Activated CD8-positive, alpha-beta T cell treated with anti-CD3 and anti-CD28 coated beads for 36 hours (primary cell): ENCODE measurements around the gene ISCU. TPM values are rescaled to one million over a fixed set of nuclear protein-coding genes. Genes with fewer than 3 reads are reported as not detected.

ENCODE experiments used
- ATAC-seq: fragments of 200-7000 bp; cut with Tn5 transposase; one replicate; pipeline ENCODE4 v1.10.0; 2021; ENCODE audit warnings: mild to moderate bottlenecking, moderate library complexity
- CTCF ChIA-PET: fragments of 350-600 bp; sonication (Branson Sonifier 250); formaldehyde crosslinking; loops from one replicate; lab custom pipeline; 2021; ENCODE audit warnings: antibody characterized with exemption; lab: Charles Lee
- POLR2A ChIA-PET: fragments of 350-600 bp; sonication (Branson Sonifier 250); formaldehyde crosslinking; loops from one replicate; lab custom pipeline; 2021; ENCODE audit warnings: antibody characterized with exemption; lab: Charles Lee
- DNase-seq: peaks from one replicate; pipeline ENCODE4 v3.0.0-alpha.2; 2020
- H3K27ac Mint-ChIP-seq: one replicate; pipeline ENCODE4 v1.8.0; 2021; ENCODE audit warnings: mild to moderate bottlenecking, mixed read lengths
- H3K27me3 Mint-ChIP-seq: one replicate; pipeline ENCODE4 v1.8.0; 2021; ENCODE audit warnings: mixed read lengths
- H3K36me3 Mint-ChIP-seq: one replicate; pipeline ENCODE4 v1.8.0; 2021; ENCODE audit warnings: low read depth, mixed read lengths
- H3K4me1 Mint-ChIP-seq: one replicate; pipeline ENCODE4 v1.8.0; 2021; ENCODE audit warnings: low read depth, mixed read lengths
- H3K4me3 Mint-ChIP-seq: one replicate; pipeline ENCODE4 v1.8.0; 2021; ENCODE audit warnings: mild to moderate bottlenecking, moderate library complexity, mixed read lengths
- H3K9me3 Mint-ChIP-seq: one replicate; pipeline ENCODE4 v1.8.0; 2021; ENCODE audit warnings: mixed read lengths
- intact Hi-C: fragments of 100-400 bp; cut with micrococcal nuclease; formaldehyde crosslinking; loops from one replicate; pipeline ENCODE4 v1.10.0; 2022
- total RNA-seq, 2 experiments: library from RNA; stranded (reverse); gene quantifications; one replicate each; pipeline ENCODE4 v1.2.3, GENCODE V29; 2021
- TF ChIP-seq, protein P1 (sequence below): fragments of 200-600 bp; IDR thresholded peaks from one replicate; pipeline ENCODE4 v1.8.0; 2022; ENCODE audit warnings: antibody characterized with exemption, mild to moderate bottlenecking

ISCU gene
- total RNA-seq, 2 experiments from 2014 or later: 69.4 to 70.5 TPM

DNA sequence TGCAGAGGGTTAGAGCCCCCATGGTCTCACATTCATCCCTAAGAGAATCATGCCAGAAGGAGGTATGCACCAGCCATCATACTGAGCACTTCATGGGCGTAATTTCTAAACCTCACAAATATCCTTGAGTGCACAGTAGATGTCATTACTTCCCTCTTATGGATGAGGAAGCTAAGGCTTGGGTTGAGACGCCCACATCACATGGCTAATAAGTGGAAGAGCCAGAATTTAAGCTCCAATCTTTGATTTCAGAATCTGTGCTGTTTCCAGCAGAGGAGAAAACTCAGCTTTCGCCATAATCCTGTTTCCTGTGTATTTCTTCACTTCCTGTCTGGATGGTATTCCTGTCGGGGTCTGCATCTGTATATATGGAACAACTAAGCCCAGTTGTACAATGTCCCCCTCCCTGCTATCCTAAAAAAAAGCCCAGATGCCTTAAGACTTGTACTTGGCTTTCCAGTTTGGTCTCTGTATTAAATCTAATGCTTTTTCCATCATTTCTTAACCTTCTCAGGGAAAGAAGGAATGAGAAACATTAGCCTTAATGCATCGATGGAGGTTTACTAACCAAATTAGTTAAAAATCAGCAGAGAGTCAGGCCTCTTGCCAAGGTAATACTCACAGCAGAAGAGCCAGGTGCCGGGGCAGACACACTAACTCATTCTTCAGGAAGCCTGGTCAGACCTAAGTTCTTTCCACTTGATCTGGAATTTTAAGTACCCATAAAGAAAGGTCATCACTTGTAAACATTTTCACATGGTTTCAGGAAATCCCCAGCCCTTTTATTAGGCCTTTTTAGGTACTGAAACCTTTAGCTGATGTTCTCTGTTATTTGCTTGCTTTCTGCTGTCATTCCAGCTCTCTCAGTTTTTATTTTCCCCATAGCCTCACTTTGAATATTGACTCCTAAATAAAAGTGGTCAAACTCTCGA is 5.3 kb downstream of the ISCU start:
- intact Hi-C loops: loop anchor here (2.0 to 10.0 kb wide), 2 partner anchors 49 to 387 kb away; no protein-coding TSS in a partner anchor
- TF ChIP-seq, protein P1, sequence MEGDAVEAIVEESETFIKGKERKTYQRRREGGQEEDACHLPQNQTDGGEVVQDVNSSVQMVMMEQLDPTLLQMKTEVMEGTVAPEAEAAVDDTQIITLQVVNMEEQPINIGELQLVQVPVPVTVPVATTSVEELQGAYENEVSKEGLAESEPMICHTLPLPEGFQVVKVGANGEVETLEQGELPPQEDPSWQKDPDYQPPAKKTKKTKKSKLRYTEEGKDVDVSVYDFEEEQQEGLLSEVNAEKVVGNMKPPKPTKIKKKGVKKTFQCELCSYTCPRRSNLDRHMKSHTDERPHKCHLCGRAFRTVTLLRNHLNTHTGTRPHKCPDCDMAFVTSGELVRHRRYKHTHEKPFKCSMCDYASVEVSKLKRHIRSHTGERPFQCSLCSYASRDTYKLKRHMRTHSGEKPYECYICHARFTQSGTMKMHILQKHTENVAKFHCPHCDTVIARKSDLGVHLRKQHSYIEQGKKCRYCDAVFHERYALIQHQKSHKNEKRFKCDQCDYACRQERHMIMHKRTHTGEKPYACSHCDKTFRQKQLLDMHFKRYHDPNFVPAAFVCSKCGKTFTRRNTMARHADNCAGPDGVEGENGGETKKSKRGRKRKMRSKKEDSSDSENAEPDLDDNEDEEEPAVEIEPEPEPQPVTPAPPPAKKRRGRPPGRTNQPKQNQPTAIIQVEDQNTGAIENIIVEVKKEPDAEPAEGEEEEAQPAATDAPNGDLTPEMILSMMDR: no peak
- Mint-ChIP-seq H3K36me3 (peaks cover 57% of the 10 kb centered on the region), H3K27me3 (no peaks in the 10 kb centered on the region), H3K27ac (peak overlapping the region; percentile 90), H3K9me3 (no peaks in the 10 kb centered on the region), H3K4me3 (peak overlapping the region; percentile 56), H3K4me1 (peaks cover 82% of the 10 kb centered on the region)
- CTCF ChIA-PET: interaction anchor here (0.8 to 24.3 kb wide), 9 partner anchors 11 to 236 kb away, joined by 3 to 645 read pairs (median 6); partner anchors contain the start of gene SELPLG
- ATAC-seq: no peak
- POLR2A ChIA-PET: interaction anchor here (1.0 to 14.9 kb wide), 5 partner anchors 10 to 291 kb away, joined by 3 to 225 read pairs (median 6); partner anchors contain the start of gene SELPLG
- DNase-seq: no peak

DNA sequence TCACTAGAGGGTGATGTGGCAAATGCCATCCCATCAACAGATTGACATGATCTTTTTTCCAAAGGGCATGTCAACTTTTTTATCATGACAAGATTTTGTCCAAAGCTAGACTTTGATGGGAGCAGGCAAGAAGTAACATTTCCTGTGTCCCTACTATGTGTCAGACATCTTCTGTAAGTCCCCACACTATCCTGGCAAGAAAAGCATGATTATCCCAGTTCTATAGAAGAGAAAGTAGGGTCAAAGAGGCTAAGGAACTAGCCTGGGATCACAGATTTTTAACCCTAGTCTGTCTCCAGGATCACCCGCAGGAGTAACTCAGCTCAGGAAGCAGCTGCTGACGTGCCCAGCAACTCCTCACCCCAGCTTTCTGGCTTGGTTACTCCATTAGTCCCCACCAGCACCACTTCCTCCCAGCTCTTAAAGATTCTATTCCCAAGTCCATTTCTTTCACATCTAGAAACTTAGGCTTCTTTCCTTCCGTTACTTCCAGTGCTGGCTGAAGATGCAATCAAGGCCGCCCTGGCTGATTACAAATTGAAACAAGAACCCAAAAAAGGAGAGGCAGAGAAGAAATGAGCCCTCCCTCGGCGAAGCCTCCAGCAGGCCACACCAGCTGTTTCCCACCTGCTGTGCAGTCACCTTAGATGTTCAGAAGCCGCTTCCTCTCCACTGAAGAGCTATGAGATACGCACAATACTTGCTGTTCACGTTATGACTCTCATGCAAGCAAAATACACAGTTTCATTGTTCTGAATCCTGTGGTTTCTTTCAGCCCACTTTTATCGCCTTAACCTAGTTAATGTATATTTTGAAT is 6.2 kb downstream of the ISCU start:
- ATAC-seq (peak; percentile 88), DNase-seq (peak; percentile 90)
- H3K27me3 Mint-ChIP-seq: no peaks in the 10 kb centered on the region
- H3K9me3 Mint-ChIP-seq: no peaks in the 10 kb centered on the region
- ChIA-PET CTCF (interaction anchor here (0.6 to 24.3 kb wide), 9 partner anchors 11 to 235 kb away, joined by 3 to 645 read pairs (median 6); partner anchors contain the start of gene SELPLG), POLR2A (interaction anchor here (1.0 to 14.9 kb wide), 5 partner anchors 9 to 290 kb away, joined by 3 to 225 read pairs (median 4); partner anchors contain the start of gene SELPLG)
- intact Hi-C loops: loop anchor here (2.0 to 10.0 kb wide), 2 partner anchors 48 to 386 kb away; no protein-coding TSS in a partner anchor
- peak overlapping the region; percentile 90 for H3K27ac Mint-ChIP-seq
- peaks cover 88% of the 10 kb centered on the region for H3K4me1 Mint-ChIP-seq
- peaks cover 57% of the 10 kb centered on the region for H3K36me3 Mint-ChIP-seq
- TF ChIP-seq, protein P1: no peak
- H3K4me3 Mint-ChIP-seq: peak overlapping the region; percentile 56

DNA sequence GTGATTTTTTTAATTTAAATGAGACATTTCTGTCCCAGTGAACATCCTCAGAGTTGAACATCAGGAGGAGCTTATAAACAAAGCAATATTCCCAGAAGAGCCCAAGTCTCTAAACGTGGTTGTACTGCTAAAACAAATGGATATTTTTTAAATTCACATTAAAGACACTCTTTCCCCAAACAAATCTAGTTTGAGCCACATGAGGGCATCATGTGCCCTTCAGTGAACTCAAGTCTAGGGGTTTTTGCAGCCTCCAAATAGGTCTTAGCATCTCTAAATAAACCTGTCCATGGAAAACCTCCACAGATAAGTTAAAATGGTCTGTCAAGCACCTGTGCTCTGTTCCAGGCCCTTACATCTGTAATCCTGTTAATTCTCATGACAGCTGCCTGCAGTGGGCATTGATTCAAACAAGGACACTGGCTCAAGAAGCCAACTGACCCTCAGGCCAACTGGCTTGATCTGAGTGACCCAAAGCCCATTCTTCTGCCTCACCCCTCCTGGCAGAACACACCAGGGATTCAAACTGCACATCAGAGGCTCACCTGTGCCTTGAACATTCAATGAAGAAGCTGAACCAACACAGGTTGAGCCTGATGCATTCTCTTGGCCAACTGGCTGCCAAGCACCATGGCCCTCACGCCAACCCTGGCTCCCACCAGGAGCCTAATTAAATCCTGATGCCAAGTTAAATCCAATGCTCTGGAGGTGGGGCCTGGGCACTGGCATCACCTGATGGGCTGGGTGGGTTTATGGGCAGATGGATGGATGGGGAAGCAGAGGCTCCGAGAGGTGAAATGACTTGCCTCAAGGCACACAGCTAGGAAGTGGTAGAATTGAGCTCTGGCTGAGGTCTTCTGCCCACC is 8.6 kb downstream of the ISCU start:
- CTCF ChIA-PET: interaction anchor here (0.7 to 24.3 kb wide), 11 partner anchors 8 to 233 kb away, joined by 3 to 645 read pairs (median 4); partner anchors contain the start of genes ISCU and SELPLG

More for the DNA sequence above, 8.6 kb downstream of the ISCU start:
- Mint-ChIP-seq H3K9me3 (no peaks in the 10 kb centered on the region), H3K36me3 (peaks cover 42% of the 10 kb centered on the region), H3K27me3 (no peaks in the 10 kb centered on the region), H3K4me1 (peaks cover 90% of the 10 kb centered on the region), H3K4me3 (no peak overlapping the region), H3K27ac (peak overlapping the region; percentile 27)
- TF ChIP-seq, protein P1: peak; percentile 41
- DNase-seq (no peak), ATAC-seq (no peak)
- intact Hi-C loops: no loop called here
- POLR2A ChIA-PET: interaction anchor here (7.4 to 14.9 kb wide), 2 partner anchors 46 to 60 kb away, joined by 70 to 225 read pairs; partner anchors contain the start of gene SELPLG
